BE2C (cell line): ENCODE results near the gene GRAMD4.

Experiments used
- DNase-seq: peaks from one replicate; pipeline ENCODE4 v3.0.0-alpha.2; 2020
- H3K27me3 ChIP-seq: fragments of 250-450 bp; sonication (Bioruptor Pico); 2 replicates; pipeline ENCODE4 v1.5.1; 2020; ENCODE audit warnings: mild to moderate bottlenecking
- H3K36me3 ChIP-seq: fragments of 250-450 bp; sonication (Bioruptor Pico); 2 replicates; pipeline ENCODE4 v1.5.1; 2020; ENCODE audit warnings: mild to moderate bottlenecking
- H3K4me1 ChIP-seq: fragments of 250-450 bp; sonication (Bioruptor Pico); 2 replicates; pipeline ENCODE4 v1.5.1; 2020
- H3K4me3 ChIP-seq: 2 replicates; pipeline ENCODE4 v1.5.1; 2011; ENCODE audit warnings: low read depth, low read length
- H3K9me3 ChIP-seq: fragments of 250-450 bp; sonication (Bioruptor Pico); 2 replicates; pipeline ENCODE4 v1.5.1; 2020
- CTCF ChIP-seq: IDR thresholded peaks from 2 replicates; pipeline ENCODE4 v1.5.1; 2012; ENCODE audit warnings: mild to moderate bottlenecking, low read depth, low read length

Gene GRAMD4

GRCh38 chr22:46602025-46602424, 18.2 kb upstream of the GRAMD4 start:
- Histone ChIP-seq H3K9me3 (no peaks in the 10 kb centered on the region), H3K4me1 (peaks cover 7% of the 10 kb centered on the region; the same call in 1 of the 2 replicates), H3K27me3 (no peaks in the 10 kb centered on the region), H3K4me3 (no peak overlapping the region), H3K36me3 (0 out of 2 replicates have a peak, but pooled peaks cover 6% of the 10 kb centered on the region)
- TF ChIP-seq CTCF: no peak
- no peak for DNase-seq

DNA sequence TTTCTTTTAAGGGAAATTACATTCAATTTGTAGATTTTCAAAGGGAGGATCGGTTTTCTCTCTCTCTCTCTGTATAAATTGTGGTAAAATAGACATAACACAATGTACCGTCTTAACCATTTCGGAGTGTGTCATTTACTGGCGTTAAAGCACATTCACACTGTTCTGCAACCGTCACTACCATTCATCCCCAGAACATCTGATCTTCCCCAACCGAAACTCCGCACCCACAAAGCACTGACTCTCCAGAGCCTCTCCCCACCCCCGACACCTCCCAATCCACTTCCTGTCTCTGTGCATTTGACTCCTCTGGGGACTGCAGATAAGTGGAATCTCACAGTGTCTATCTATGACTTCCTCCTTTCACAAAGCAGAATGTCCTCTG, 15.9 kb upstream of the GRAMD4 start:
- TF ChIP-seq CTCF: no peak
- no peak for DNase-seq
- peaks cover 11% of the 10 kb centered on the region for H3K36me3 ChIP-seq
- no peaks in the 10 kb centered on the region for H3K27me3 ChIP-seq
- no peaks in the 10 kb centered on the region for H3K9me3 ChIP-seq
- peaks cover 7% of the 10 kb centered on the region; the same call in 1 of the 2 replicates for H3K4me1 ChIP-seq
- H3K4me3 ChIP-seq: no peak overlapping the region

GRCh38 chr22:46605117-46605516, 15.1 kb upstream of the GRAMD4 start:
- no peak for DNase-seq
- Histone ChIP-seq H3K9me3 (no peaks in the 10 kb centered on the region), H3K4me1 (peaks cover 7% of the 10 kb centered on the region; the same call in 1 of the 2 replicates), H3K4me3 (no peak overlapping the region), H3K27me3 (no peaks in the 10 kb centered on the region), H3K36me3 (peaks cover 19% of the 10 kb centered on the region)
- TF ChIP-seq CTCF: no peak

- H3K4me1 ChIP-seq: peaks cover 7% of the 10 kb centered on the region; the same call in 1 of the 2 replicates
- no peak overlapping the region for H3K4me3 ChIP-seq
- no peak for DNase-seq
- no peaks in the 10 kb centered on the region for H3K9me3 ChIP-seq
- H3K27me3 ChIP-seq: no peaks in the 10 kb centered on the region
- peaks cover 20% of the 10 kb centered on the region for H3K36me3 ChIP-seq
- no peak for TF ChIP-seq CTCF
Measured at GRCh38 chr22:46606886-46607285, 13.3 kb upstream of the GRAMD4 start.

- H3K4me1 ChIP-seq: peaks cover 7% of the 10 kb centered on the region; the same call in 1 of the 2 replicates
- H3K36me3 ChIP-seq: peaks cover 15% of the 10 kb centered on the region
- no peak overlapping the region for H3K4me3 ChIP-seq
- DNase-seq: no peak
- no peak for TF ChIP-seq CTCF
- no peaks in the 10 kb centered on the region for H3K27me3 ChIP-seq
- no peaks in the 10 kb centered on the region for H3K9me3 ChIP-seq
Measured at GRCh38 chr22:46607483-46608114, 12.6 kb upstream of the GRAMD4 start.

DNA sequence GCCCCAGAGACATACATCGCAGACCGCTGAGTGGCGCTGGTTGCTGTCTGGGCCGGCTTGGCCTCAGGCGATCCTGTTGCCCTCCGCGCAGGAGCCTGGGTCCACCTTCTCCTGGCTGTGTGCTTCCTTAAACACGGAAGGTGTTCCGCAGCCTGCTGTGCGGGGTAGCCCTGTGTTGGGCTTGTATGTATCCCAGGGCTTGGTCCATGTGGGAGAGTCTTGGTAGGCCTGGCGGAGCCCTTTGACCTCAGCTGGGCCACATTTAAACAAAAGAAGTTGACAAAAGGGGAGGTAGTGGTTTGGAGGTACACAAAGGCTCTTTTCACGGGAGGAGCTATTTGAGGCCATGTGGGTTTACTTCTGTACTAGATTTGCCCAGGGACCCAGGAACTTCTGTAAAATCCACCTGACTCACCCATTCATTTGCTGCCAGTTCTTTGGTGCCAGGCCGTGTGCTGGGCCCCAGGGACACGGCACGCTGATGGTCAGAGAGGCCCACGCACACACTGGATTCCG, 11.0 kb upstream of the GRAMD4 start:
- Histone ChIP-seq H3K9me3 (no peaks in the 10 kb centered on the region), H3K36me3 (peaks cover 15% of the 10 kb centered on the region), H3K4me1 (peaks cover 8% of the 10 kb centered on the region), H3K4me3 (no peak overlapping the region), H3K27me3 (no peaks in the 10 kb centered on the region)
- TF ChIP-seq CTCF: no peak
- DNase-seq: no peak
